ENCODE data around the gene MCEE. TPM values are rescaled to one million over a fixed set of nuclear protein-coding genes. Genes with fewer than 3 reads are reported as not detected.
A peak's percentile ranks its signal among the peaks of the same experiment; 100 is the strongest.
"Not testable (repeated sequence)": the region's sequence is repeated elsewhere in the genome, so short reads cannot be mapped to it uniquely, and the experiment has no call there.

The MCEE gene
- polyA plus RNA-seq (2013, experiment 1 of 2), result 22.4 TPM
- 24.0 TPM for polyA plus RNA-seq (2013, experiment 2 of 2)

DNA sequence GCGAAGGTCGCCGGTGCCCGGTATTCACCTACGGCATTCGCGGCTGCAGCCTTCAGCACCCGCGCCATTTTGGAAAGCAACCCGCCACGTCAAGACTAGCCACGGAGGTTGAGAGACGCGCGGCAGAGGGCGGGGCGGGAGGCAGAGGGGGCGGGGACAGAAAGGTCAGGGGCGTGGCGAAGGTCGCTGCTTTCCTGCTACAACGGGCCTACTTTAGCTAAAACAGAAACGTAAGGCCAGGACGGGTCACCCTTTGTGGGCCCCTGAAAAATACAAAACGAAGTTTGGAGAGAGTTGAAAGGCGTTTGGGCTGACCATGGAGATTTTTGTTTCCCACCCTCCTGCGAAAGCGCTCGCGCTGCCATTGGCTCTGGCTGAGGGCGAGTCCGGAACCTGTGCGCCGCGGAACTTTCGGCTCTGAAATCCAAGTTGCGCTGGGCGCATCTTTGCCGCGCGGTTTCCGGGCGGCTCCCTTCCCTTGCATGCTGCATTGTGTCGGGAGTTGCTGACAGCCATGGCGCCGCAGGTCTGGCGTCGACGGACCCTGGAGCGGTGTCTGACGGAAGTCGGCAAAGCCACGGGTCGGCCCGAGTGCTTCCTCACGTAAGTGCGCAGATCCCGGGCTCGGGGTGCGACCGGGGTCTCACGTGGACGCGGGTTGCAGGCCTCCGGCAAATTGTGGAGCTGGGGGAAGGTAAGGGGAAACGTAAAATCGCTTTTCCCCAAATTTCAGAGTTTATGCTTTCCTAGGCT lies at the start of gene MCEE, which contains the start of gene MPHOSPH10:
MCEE (minus strand) TSS at position 78 of the 753 bp plus-strand sequence; CDS start at position 68, 10 bp downstream.
MPHOSPH10 (plus strand) TSS at position 483 of the 753 bp plus-strand sequence; CDS start at position 515, 32 bp downstream.
- H3K9me3 ChIP-seq (ENCODE audit: control insufficient read depth, low read length), result no peaks in the 10 kb centered on the region
- peaks cover 4% of the 10 kb centered on the region for H3K4me1 ChIP-seq (ENCODE audit: control insufficient read depth, insufficient read depth, low read length, poor library complexity, severe bottlenecking)
- peaks cover 8% of the 10 kb centered on the region for H3K36me3 ChIP-seq (ENCODE audit: control insufficient read depth, insufficient read depth, low read length)
- 0 to 1% methylated on average over 40 to 52 of the region's 67 CpGs for WGBS, 2 experiments (ENCODE audit: insufficient coverage in 2 of 2)
- H3K4me3 ChIP-seq (ENCODE audit: extremely low read depth, insufficient read depth, low read length, poor library complexity, severe bottlenecking), result peak within 1 kb of the TSS; percentile 84
- peak within 1 kb of the TSS; percentile 90 for H3K27ac ChIP-seq (ENCODE audit: low read depth, low read length, severe bottlenecking)

DNA sequence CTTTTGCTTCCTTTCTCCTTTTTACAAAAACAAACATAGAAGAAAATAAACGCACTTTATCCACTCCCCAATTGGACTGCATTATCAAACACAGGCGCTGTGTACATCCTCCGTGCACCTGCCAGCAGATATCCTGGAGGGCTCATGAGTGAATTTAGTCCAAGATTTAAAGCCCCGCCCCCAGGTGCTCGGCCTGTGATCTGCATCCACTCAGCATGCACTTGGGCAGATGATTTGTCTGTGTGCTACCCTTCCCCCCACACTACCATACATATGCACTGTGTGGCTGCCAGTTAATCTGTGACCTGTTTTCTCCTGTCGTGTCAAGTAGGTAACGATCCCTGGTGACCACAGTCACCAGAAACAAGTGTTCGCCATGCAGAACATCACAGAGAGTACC lies 48.8 kb upstream of the MCEE start:
- not testable (repeated sequence) for H3K27ac ChIP-seq (ENCODE audit: low read depth, low read length, severe bottlenecking); H3K4me3 ChIP-seq (ENCODE audit: extremely low read depth, insufficient read depth, low read length, poor library complexity, severe bottlenecking); H3K36me3 ChIP-seq (ENCODE audit: control insufficient read depth, insufficient read depth, low read length); H3K9me3 ChIP-seq (ENCODE audit: control insufficient read depth, low read length); H3K4me1 ChIP-seq (ENCODE audit: control insufficient read depth, insufficient read depth, low read length, poor library complexity, severe bottlenecking)
- whole genome bisulfite sequencing, 2 experiments (ENCODE audit: insufficient coverage in 2 of 2), result 83 to 100% methylated on average over 2 to 5 of the region's 8 CpGs

DNA sequence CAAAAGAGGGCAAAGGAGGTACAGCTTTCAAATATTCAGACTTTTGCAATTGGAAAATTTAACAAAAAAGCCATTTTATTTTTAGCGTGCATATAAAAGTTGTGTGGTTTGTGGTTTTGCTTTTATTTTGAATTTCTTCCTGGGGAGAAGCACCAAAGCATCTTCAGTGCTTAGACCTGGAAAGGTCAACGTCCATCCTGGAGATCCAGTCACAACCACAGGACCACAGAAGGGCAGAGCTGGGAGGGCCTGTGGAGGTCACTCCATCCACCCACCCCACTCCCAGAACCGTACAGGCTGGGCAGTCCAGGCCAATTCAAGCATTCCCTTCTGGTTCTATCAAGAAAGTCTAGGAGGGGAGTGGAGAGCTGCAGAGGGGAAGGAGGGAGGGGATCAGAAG lies 44.2 kb upstream of the MCEE start:
- no peak overlapping the region for H3K27ac ChIP-seq (ENCODE audit: low read depth, low read length, severe bottlenecking)
- H3K4me1 ChIP-seq (ENCODE audit: control insufficient read depth, insufficient read depth, low read length, poor library complexity, severe bottlenecking), result no peaks in the 10 kb centered on the region
- H3K9me3 ChIP-seq (ENCODE audit: control insufficient read depth, low read length), result no peaks in the 10 kb centered on the region
- no peaks in the 10 kb centered on the region for H3K36me3 ChIP-seq (ENCODE audit: control insufficient read depth, insufficient read depth, low read length)
- H3K4me3 ChIP-seq (ENCODE audit: extremely low read depth, insufficient read depth, low read length, poor library complexity, severe bottlenecking), result no peak overlapping the region
- WGBS, 2 experiments (ENCODE audit: insufficient coverage in 2 of 2), result no CpG with 5 or more reads among the region's 3 CpGs

DNA sequence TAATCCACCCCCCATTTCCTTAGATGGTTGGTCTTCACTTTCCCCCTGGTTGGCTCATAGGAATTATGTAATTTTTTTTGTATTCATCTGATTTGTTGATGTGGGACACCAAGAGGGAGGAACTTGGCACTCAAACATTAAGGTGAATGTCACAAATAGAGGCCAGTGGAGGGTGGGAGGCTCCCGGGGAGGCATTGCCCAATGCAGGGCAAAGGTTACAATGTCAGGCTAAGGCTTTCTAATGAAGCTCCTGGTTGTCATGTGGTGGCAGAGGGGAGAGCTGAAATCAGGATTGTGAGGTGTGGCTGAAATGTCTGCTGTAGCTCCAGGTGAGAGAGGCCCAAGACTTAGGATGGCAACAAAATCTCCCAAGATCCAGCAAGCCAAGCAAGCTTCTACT lies 43.1 kb upstream of the MCEE start:
- H3K27ac ChIP-seq (ENCODE audit: low read depth, low read length, severe bottlenecking), result no peak overlapping the region
- H3K4me1 ChIP-seq (ENCODE audit: control insufficient read depth, insufficient read depth, low read length, poor library complexity, severe bottlenecking), result no peaks in the 10 kb centered on the region
- no peaks in the 10 kb centered on the region for H3K36me3 ChIP-seq (ENCODE audit: control insufficient read depth, insufficient read depth, low read length)
- WGBS, 2 experiments (ENCODE audit: insufficient coverage in 2 of 2), result 75 to 100% methylated on average over 1 of the region's 1 CpG
- no peak overlapping the region for H3K4me3 ChIP-seq (ENCODE audit: extremely low read depth, insufficient read depth, low read length, poor library complexity, severe bottlenecking)
- no peaks in the 10 kb centered on the region for H3K9me3 ChIP-seq (ENCODE audit: control insufficient read depth, low read length)

DNA sequence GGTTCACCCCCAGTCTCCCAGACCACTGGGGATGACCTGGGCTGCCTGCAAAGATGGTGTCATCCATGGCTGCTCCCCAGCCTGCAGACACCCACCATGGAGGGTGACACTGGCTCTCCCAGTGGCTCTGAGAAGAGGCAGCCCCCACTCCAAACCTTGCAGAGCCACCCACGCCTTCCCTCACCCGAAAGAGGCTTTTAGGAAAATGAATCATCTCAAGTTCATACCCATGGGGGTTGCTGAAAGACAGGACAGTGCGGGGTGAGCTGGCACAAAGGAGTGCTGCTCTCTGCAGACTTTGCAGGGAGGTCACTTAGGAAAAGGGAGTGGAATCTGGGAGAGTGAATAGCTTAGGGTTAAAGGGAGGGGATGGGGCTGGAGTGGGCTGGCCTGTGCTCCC lies 36.8 kb upstream of the MCEE start:
- Histone ChIP-seq H3K9me3 (ENCODE audit: control insufficient read depth, low read length) (no peaks in the 10 kb centered on the region), H3K36me3 (ENCODE audit: control insufficient read depth, insufficient read depth, low read length) (no peaks in the 10 kb centered on the region), H3K4me3 (ENCODE audit: extremely low read depth, insufficient read depth, low read length, poor library complexity, severe bottlenecking) (no peak overlapping the region), H3K4me1 (ENCODE audit: control insufficient read depth, insufficient read depth, low read length, poor library complexity, severe bottlenecking) (no peaks in the 10 kb centered on the region), H3K27ac (ENCODE audit: low read depth, low read length, severe bottlenecking) (no peak overlapping the region)
- 71 to 86% methylated on average over 1 to 3 of the region's 3 CpGs for WGBS, 2 experiments (ENCODE audit: insufficient coverage in 2 of 2)

GRCh38 chr2:71157124-71157793 lies 27.2 kb upstream of the MCEE start:
- H3K27ac ChIP-seq (ENCODE audit: low read depth, low read length, severe bottlenecking), result no peak overlapping the region
- no peak overlapping the region for H3K4me3 ChIP-seq (ENCODE audit: extremely low read depth, insufficient read depth, low read length, poor library complexity, severe bottlenecking)
- H3K36me3 ChIP-seq (ENCODE audit: control insufficient read depth, insufficient read depth, low read length), result no peaks in the 10 kb centered on the region
- no peaks in the 10 kb centered on the region for H3K4me1 ChIP-seq (ENCODE audit: control insufficient read depth, insufficient read depth, low read length, poor library complexity, severe bottlenecking)
- H3K9me3 ChIP-seq (ENCODE audit: control insufficient read depth, low read length), result no peaks in the 10 kb centered on the region
- 11 to 38% methylated on average over 6 to 14 of the region's 16 CpGs for WGBS, 2 experiments (ENCODE audit: insufficient coverage in 2 of 2)

GRCh38 chr2:71156573-71156972 lies 26.5 kb upstream of the MCEE start:
- H3K4me1 ChIP-seq (ENCODE audit: control insufficient read depth, insufficient read depth, low read length, poor library complexity, severe bottlenecking), result no peaks in the 10 kb centered on the region
- H3K9me3 ChIP-seq (ENCODE audit: control insufficient read depth, low read length), result no peaks in the 10 kb centered on the region
- 67 to 82% methylated on average over 6 of the region's 6 CpGs for WGBS, 2 experiments (ENCODE audit: insufficient coverage in 2 of 2)
- no peak overlapping the region for H3K4me3 ChIP-seq (ENCODE audit: extremely low read depth, insufficient read depth, low read length, poor library complexity, severe bottlenecking)
- H3K36me3 ChIP-seq (ENCODE audit: control insufficient read depth, insufficient read depth, low read length), result no peaks in the 10 kb centered on the region
- no peak overlapping the region for H3K27ac ChIP-seq (ENCODE audit: low read depth, low read length, severe bottlenecking)

DNA sequence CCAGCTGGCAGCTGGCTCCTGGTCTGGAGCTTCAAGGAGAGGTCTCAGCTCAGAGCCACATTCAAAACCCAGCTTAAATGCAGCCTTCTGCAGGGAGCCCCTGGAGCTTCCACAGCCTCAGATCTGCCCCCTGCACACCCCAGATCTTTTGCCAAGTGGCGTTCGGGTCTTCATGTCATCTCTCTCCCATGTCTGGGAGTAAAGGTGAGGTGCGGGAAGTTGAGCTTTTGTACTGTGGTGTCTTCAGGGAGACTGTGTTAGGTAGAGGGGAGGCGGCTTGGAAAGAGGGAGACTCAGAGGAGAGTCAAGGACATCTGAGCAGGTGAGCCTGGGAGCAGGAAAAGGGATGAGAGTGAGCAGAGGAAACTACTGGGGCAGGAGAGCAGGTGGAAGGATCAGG lies 25.8 kb upstream of the MCEE start:
- H3K4me3 ChIP-seq (ENCODE audit: extremely low read depth, insufficient read depth, low read length, poor library complexity, severe bottlenecking), result no peak overlapping the region
- no peaks in the 10 kb centered on the region for H3K9me3 ChIP-seq (ENCODE audit: control insufficient read depth, low read length)
- H3K27ac ChIP-seq (ENCODE audit: low read depth, low read length, severe bottlenecking), result no peak overlapping the region
- 82 to 93% methylated on average over 4 of the region's 4 CpGs for WGBS, 2 experiments (ENCODE audit: insufficient coverage in 2 of 2)
- no peaks in the 10 kb centered on the region for H3K4me1 ChIP-seq (ENCODE audit: control insufficient read depth, insufficient read depth, low read length, poor library complexity, severe bottlenecking)
- peaks cover 2% of the 10 kb centered on the region for H3K36me3 ChIP-seq (ENCODE audit: control insufficient read depth, insufficient read depth, low read length)

DNA sequence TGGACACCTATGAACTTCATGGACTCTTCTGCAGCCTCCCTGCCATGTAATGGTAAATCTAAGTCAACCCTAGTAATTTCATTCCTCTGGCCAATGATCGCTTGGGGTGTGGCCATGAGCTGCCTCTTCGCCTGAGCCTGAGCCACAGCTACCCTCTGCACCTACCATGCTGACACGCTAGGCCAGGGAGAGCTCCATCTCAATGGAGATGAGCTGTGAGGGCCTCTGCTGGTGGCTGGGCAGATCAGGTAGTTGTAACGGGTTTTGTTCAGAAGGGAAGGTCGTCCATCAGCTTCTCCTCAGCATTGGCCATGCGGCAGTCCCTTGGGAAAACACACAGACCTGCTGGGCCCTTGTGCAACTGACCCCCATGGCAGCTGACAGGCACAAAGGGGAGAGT lies 24.8 kb upstream of the MCEE start:
- no peaks in the 10 kb centered on the region for H3K4me1 ChIP-seq (ENCODE audit: control insufficient read depth, insufficient read depth, low read length, poor library complexity, severe bottlenecking)
- no peak overlapping the region for H3K27ac ChIP-seq (ENCODE audit: low read depth, low read length, severe bottlenecking)
- H3K36me3 ChIP-seq (ENCODE audit: control insufficient read depth, insufficient read depth, low read length), result peaks cover 12% of the 10 kb centered on the region
- WGBS, 2 experiments (ENCODE audit: insufficient coverage in 2 of 2), result 59 to 66% methylated on average over 5 to 6 of the region's 6 CpGs
- H3K4me3 ChIP-seq (ENCODE audit: extremely low read depth, insufficient read depth, low read length, poor library complexity, severe bottlenecking), result no peak overlapping the region
- H3K9me3 ChIP-seq (ENCODE audit: control insufficient read depth, low read length), result no peaks in the 10 kb centered on the region

GRCh38 chr2:71154279-71154678 lies 24.2 kb upstream of the MCEE start:
- no peak overlapping the region for H3K4me3 ChIP-seq (ENCODE audit: extremely low read depth, insufficient read depth, low read length, poor library complexity, severe bottlenecking)
- no peaks in the 10 kb centered on the region for H3K9me3 ChIP-seq (ENCODE audit: control insufficient read depth, low read length)
- 74 to 77% methylated on average over 3 to 7 of the region's 8 CpGs for WGBS, 2 experiments (ENCODE audit: insufficient coverage in 2 of 2)
- H3K36me3 ChIP-seq (ENCODE audit: control insufficient read depth, insufficient read depth, low read length), result peaks cover 16% of the 10 kb centered on the region
- no peaks in the 10 kb centered on the region for H3K4me1 ChIP-seq (ENCODE audit: control insufficient read depth, insufficient read depth, low read length, poor library complexity, severe bottlenecking)
- no peak overlapping the region for H3K27ac ChIP-seq (ENCODE audit: low read depth, low read length, severe bottlenecking)
